Endothelial cell of umbilical vein (primary cell): ENCODE results near the gene NKX1-1. TPM values are rescaled to one million over a fixed set of nuclear protein-coding genes. Genes with fewer than 3 reads are reported as not detected.

ENCODE experiments used
- BruUV-seq: library from RNA; stranded (reverse); fragments of 400-500 nt; replicated peaks from 2 replicates; lab custom pipeline; 2021; lab: Mats Ljungman, UMichigan
- CTCF ChIA-PET: fragments of 300-600, 350-600 bp; sonication (Branson Sonifier 250); formaldehyde crosslinking; loops from one replicate; lab custom pipeline; 2021; ENCODE audit warnings: antibody characterized with exemption, inconsistent platforms; lab: Charles Lee
- POLR2A ChIA-PET: fragments of 300-600, 350-600 bp; sonication (Branson Sonifier 250); formaldehyde crosslinking; loops from one replicate; lab custom pipeline; 2021; ENCODE audit warnings: antibody characterized with exemption, inconsistent platforms; lab: Charles Lee
- DNase-seq: peaks from one replicate; pipeline ENCODE4 v3.0.0-alpha.2; 2011; ENCODE audit warnings: low read depth, low spot score
- FAIRE-seq: peaks from 2 replicates; lab custom pipeline; 2011; peaks lifted over from hg19 to GRCh38; lab: Jason Lieb, UNC
- H2AFZ ChIP-seq: 2 replicates; pipeline ENCODE4 v1.6.0; 2012; ENCODE audit warnings: low read depth, low read length, control low read depth, inconsistent platforms
- H3K27ac ChIP-seq: 2 replicates; pipeline ENCODE4 v1.5.1; 2011; ENCODE audit warnings: low read depth, mild to moderate bottlenecking, control low read depth, low read length, moderate library complexity; ENCODE audit not compliant: insufficient read depth
- H3K27me3 ChIP-seq, 2 experiments: 2 replicates each; pipeline versions ENCODE4 v1.6.0 to v1.6.1; 2011; ENCODE audit warnings: low read length in 2 of 2, mixed read lengths in 1 of 2; ENCODE audit not compliant: control insufficient read depth in 2 of 2, insufficient read depth in 2 of 2
- H3K36me3 ChIP-seq, 2 experiments: 2 replicates in 1 of 2; 3 replicates in 1 of 2; pipeline ENCODE4 v1.5.1; 2011; ENCODE audit warnings: low read length in 2 of 2, mild to moderate bottlenecking in 1 of 2, moderate library complexity in 1 of 2; ENCODE audit not compliant: control insufficient read depth in 2 of 2, insufficient read depth in 2 of 2; ENCODE audit errors: extremely low read depth in 1 of 2
- H3K4me1 ChIP-seq: 3 replicates; pipeline ENCODE4 v1.5.1; 2011; ENCODE audit warnings: mild to moderate bottlenecking, low read length; ENCODE audit not compliant: control insufficient read depth, insufficient read depth; ENCODE audit errors: extremely low read depth
- H3K4me2 ChIP-seq: 2 replicates; pipeline ENCODE4 v1.6.1; 2011; ENCODE audit warnings: low read length, control low read depth, mixed read lengths; ENCODE audit not compliant: insufficient read depth
- H3K4me3 ChIP-seq, 3 experiments: fragments of 200-600 bp in 1 of 3; sonication (generic), shearing (Covaris generic) in 1 of 3; replicated peaks in 1 of 3; 2 replicates each; pipeline ENCODE4 v1.5.1; 2011 to 2016; ENCODE audit warnings: control low read depth in 3 of 3, low read length in 3 of 3, mild to moderate bottlenecking in 2 of 3, inconsistent platforms in 1 of 3, low read depth in 1 of 3, moderate library complexity in 1 of 3; ENCODE audit not compliant: insufficient read depth in 1 of 3
- H3K79me2 ChIP-seq: 2 replicates; pipeline ENCODE4 v1.6.0; 2012; ENCODE audit warnings: low read length, inconsistent platforms; ENCODE audit not compliant: control insufficient read depth, insufficient read depth
- H3K9ac ChIP-seq: replicated peaks from 2 replicates; pipeline ENCODE3; 2011; ENCODE audit warnings: low read length, control low read depth; ENCODE audit not compliant: insufficient read depth; ENCODE audit errors: extremely low read depth
- H3K9me1 ChIP-seq: replicated peaks from 3 replicates; pipeline ENCODE4 v1.6.0; 2011; ENCODE audit warnings: mild to moderate bottlenecking, low read length; ENCODE audit not compliant: control insufficient read depth, insufficient read depth; ENCODE audit errors: extremely low read depth
- H3K9me3 ChIP-seq: replicated peaks from 2 replicates; pipeline ENCODE4 v1.5.1; 2012; ENCODE audit warnings: low read length, inconsistent platforms; ENCODE audit not compliant: control insufficient read depth, insufficient read depth
- H4K20me1 ChIP-seq: replicated peaks from 2 replicates; pipeline ENCODE3; 2011; ENCODE audit warnings: mild to moderate bottlenecking, low read length; ENCODE audit not compliant: control insufficient read depth, insufficient read depth; ENCODE audit errors: extremely low read depth
- CTCF ChIP-seq, 2 donors: IDR thresholded peaks; 1 replicate in 1 of 2; 2 replicates in 1 of 2; pipeline ENCODE4 v1.5.1; 2011; ENCODE audit warnings: low read length in 2 of 2, mild to moderate bottlenecking in 2 of 2, moderate library complexity in 2 of 2, control low read depth in 1 of 2, inconsistent platforms in 1 of 2, low read depth in 1 of 2; ENCODE audit not compliant: insufficient read depth in 1 of 2; ENCODE audit errors: extremely low read depth in 1 of 2
- EZH2 ChIP-seq: IDR thresholded peaks from 2 replicates; pipeline ENCODE4 v1.6.1; 2012; ENCODE audit warnings: borderline replicate concordance, low read depth, mild to moderate bottlenecking, moderate library complexity, low read length, inconsistent platforms; ENCODE audit not compliant: severe bottlenecking
- FOS ChIP-seq: IDR thresholded peaks from 2 replicates; pipeline ENCODE4 v1.6.1; 2011; ENCODE audit warnings: mild to moderate bottlenecking, low read length, moderate library complexity, borderline replicate concordance; ENCODE audit not compliant: insufficient read depth
- GATA2 ChIP-seq: IDR thresholded peaks from 2 replicates; pipeline ENCODE4 v1.7.0; 2011; ENCODE audit warnings: low read depth, mild to moderate bottlenecking, moderate library complexity, mixed read lengths, low read length; ENCODE audit not compliant: insufficient read length, insufficient read depth
- JUN ChIP-seq: IDR thresholded peaks from 2 replicates; pipeline ENCODE4 v1.6.1; 2011; ENCODE audit warnings: borderline replicate concordance, low read depth; ENCODE audit not compliant: insufficient read length, insufficient read depth
- MYC ChIP-seq: IDR thresholded peaks from one replicate; pipeline ENCODE4 v1.6.1; 2011; ENCODE audit warnings: mild to moderate bottlenecking, low read depth, low read length
- POLR2A ChIP-seq: IDR thresholded peaks from 2 replicates; pipeline ENCODE4 v1.6.1; 2012; ENCODE audit warnings: low read depth, mild to moderate bottlenecking, control low read depth, low read length
- POLR2AphosphoS5 ChIP-seq: IDR thresholded peaks from 2 replicates; pipeline ENCODE4 v1.6.1; 2012; ENCODE audit warnings: low read depth, mild to moderate bottlenecking, control low read depth, low read length, moderate library complexity; ENCODE audit not compliant: insufficient read depth
- dilution Hi-C: fragments of 300-500 bp; cut with MboI; formaldehyde crosslinking; loops from one replicate; pipeline ENCODE4 v1.15.0; 2019; ENCODE audit warnings: low sequenced_read_pairs; ENCODE audit not compliant: extremely low pct_ligation_motif_present
- intact Hi-C: fragments of 100-400 bp; cut with micrococcal nuclease; formaldehyde crosslinking; loops from one replicate; pipeline ENCODE4 v1.10.0; 2022
- polyA plus RNA-seq, 4 experiments: library from polyadenylated mRNA; depleted of rRNA in 3 of 4; stranded (reverse) in 3 of 4; unstranded in 1 of 4; fragments of >200 nt; gene quantifications; 2 replicates each; pipeline versions ENCODE4 v1.2.1 to v1.2.3, GENCODE V29; 2011 to 2012; ENCODE audit warnings: missing spikeins in 1 of 4
- total RNA-seq: library from RNA; stranded (reverse); gene quantifications from 2 replicates; pipeline ENCODE4 v1.2.3, GENCODE V29; 2021
- TF ChIP-seq, protein P1 (sequence below): IDR thresholded peaks from 2 replicates; pipeline ENCODE4 v1.6.1; 2011; ENCODE audit not compliant: insufficient read depth, insufficient read length

Gene NKX1-1
- total and polyA plus RNA-seq, 2 donors (not counting 3 experiments of a cell fraction or from before 2014, with no cell fraction given), result not detected

- H3K9me3 ChIP-seq, result no peaks in the 10 kb centered on the region
- ChIA-PET POLR2A (no interaction called here), CTCF (no interaction called here)
- no peak overlapping the region for H3K4me2 ChIP-seq
- no peak overlapping the region for H3K9ac ChIP-seq
- TF ChIP-seq, protein P1, sequence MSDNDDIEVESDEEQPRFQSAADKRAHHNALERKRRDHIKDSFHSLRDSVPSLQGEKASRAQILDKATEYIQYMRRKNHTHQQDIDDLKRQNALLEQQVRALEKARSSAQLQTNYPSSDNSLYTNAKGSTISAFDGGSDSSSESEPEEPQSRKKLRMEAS, result no peak
- TF ChIP-seq GATA2 (no peak), EZH2 (no peak), POLR2A (no peak), MYC (no peak), CTCF (IDR thresholded peaks at IDR 0.05; ENCODE audit: extremely low read depth in 1 of 2, insufficient read depth in 1 of 2, low read depth in 1 of 2, low read length in 2 of 2) (no peak), JUN (no peak), POLR2AphosphoS5 (no peak), FOS (no peak)
- intact Hi-C loops (no loop called here), dilution Hi-C loops (no loop called here)
- no peaks in the 10 kb centered on the region for H3K9me1 ChIP-seq
- no peaks in the 10 kb centered on the region for H3K4me1 ChIP-seq
- FAIRE-seq (no peak), DNase-seq (no peak)
- H3K36me3 ChIP-seq, result no peaks in the 10 kb centered on the region
- BruUV-seq, result no TSS peak
- no peak overlapping the region for H2AFZ ChIP-seq
- no peaks in the 10 kb centered on the region for H3K79me2 ChIP-seq
- H3K27me3 ChIP-seq, result peaks cover 10 to 17% of the 10 kb centered on the region in 2 experiments
- H3K27ac ChIP-seq, result no peak overlapping the region
- no peaks in the 10 kb centered on the region for H4K20me1 ChIP-seq
- no peak overlapping the region for H3K4me3 ChIP-seq
Observed at GRCh38 chr4:1413204-1413663, 7.0 kb upstream of the NKX1-1 start.
